GM19240 (cell line): ENCODE measurements around the gene TVP23C.
"Not testable (repeated sequence)": the region's sequence is repeated elsewhere in the genome, so short reads cannot be mapped to it uniquely, and the experiment has no call there.

Experiments used
- DNase-seq: peaks from one replicate; pipeline ENCODE4 v3.0.0; 2011; ENCODE audit warnings: low spot score; ENCODE audit not compliant: insufficient read length

The TVP23C gene

DNA sequence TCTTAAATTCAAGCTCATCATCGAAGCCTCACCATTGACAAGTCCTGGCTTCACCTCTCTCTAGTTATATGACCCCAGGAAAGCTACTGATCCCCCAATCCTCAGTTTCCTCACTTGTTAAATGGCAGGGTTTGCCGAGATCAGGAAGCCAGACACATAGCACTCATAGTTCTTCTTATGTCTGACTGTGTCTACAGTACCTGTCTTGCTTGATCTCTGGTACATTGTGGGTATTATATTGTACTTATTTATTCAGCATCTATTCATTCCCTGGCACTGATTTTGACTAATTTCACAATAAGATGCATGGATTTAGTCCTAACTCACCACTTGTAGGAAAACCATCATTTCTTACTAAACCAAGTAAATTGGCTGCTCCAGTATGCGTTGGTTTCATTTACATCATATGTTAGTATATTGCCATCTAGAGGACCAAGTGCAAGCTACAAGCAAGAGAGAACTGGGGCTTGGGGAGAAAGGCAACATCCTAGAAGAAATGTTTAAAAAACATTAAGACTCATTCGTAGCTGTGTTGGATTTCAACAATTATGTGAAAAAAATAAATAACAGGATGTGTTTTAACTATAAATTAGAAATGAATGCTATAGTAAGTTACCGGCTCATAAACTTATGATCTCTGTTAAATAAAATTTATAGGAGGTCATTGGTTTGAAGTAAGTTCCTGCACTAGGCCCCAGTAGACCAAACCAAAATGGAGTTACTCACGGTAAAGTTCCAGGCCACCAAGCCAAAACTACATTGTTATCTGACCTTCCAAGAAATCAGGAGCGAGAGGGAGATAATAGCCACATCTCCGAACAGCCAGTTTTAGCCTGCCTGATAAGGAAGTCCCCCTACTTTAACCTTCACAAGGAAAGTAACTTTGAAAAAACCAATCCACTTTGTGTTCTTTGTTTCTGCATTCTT, 36.7 kb downstream of the TVP23C start:
- DNase-seq = not testable (repeated sequence)

DNA sequence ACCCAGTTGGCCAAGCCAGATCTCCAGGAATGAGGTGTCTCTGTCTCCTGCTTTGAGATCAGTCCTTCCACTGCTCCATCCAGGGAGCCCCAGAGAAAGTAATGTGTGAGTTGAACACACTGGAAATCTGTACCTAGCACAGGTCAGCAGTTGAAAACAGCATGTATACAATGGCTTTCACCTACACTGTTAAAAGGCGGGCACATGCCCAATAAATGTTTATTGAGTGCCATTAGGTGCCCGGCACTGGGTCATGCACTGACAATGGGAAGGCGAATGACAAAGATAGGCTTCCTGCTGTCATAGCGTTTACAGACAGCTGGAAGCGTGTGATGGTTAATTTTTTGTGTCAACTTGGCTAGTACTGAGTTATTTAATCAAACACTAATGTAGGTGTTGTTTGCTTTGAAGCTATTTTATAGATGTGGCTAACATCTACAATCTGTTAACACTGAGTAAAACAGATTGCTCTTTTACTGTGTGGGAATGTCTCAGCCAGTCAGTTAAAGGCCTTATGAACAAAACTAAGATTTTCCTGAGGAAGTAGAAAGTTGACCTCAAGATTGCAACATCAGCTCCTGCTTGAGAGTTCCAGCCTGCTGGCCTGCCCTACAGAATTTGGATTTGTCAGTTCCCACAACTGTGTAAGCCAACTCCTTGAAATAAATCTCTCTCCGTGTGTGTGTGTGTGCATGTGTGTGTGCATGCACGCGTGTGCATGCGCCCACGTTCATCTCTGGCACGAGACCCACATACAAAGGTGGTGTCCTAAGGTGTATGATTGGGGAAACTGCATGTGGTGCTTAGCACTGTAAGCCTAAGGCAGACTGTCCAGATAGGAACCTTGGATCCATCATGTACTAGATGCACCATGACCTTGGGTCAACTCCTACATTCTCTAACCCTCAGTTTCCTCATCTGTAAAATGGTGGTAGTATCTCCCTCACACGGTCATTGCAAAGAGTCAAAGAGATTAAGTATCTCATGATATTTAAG, 38.0 kb downstream of the TVP23C start:
- not testable (repeated sequence) for DNase-seq

DNA sequence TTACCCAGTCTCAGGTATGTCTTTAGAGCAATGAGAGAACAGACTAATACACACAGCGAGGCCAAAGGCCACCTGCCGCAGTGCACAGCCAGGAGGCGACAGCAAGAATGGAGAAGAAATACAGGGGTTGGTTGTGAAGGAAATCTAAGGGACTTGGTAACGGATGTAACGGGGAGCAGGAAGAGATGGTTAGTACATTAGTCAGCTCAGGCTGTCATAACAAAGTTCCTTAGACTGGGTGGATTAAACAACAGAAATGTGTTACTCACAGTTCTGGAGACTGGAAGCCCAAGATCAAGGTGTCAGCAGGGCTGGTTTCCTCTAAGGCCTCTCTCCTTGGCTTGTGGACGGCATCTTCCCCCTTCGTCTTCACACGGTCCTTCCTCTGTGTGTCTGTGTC, 47.1 kb downstream of the TVP23C start:
- no peak for DNase-seq

DNA sequence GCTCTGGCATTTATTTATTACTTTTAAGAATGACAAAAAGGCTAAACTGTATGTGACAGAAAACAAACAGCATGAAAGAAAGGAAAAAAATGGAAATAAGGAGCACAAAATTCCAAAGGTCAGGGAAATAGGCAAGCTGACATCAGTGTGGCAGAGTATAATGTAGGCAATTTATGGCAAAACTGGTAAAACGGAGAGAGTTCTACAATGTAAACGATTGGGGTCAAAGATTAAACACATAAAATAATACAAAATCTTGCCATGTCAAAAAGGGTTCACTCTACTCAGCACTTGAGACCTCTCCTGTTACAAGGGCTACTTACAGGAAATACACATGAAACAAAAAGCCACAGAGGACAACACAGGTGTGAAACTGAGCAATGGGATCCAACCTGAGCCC, 48.8 kb downstream of the TVP23C start:
- no peak for DNase-seq

DNA sequence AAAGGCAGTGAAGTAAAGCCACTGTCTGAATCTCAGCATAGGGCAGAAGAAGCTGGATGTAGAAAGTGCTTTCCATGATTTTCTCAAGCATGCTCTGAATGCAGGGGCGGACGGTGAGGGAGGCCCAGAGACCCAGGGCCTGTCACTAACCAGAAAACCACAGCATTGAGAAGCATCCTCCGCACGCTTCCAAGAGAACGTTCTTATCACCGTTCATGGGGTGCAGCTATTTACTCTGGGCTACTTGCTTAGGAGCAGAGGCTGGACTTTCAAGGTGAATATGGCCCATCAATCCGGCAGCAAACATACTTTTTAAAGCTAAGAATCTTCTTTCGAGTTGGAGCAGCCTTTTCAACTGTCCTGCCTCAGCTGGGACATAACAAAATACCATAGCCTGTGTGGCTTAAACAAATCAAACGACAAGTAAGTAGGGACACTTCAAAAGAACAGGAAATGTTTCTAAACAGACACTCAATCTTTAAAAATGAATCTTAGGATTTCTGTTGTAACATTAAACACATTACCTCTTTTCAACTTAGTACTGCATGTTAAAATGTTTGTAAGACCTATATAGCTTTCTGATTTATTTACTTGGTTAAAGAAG, 49.3 kb downstream of the TVP23C start:
- no peak for DNase-seq

DNA sequence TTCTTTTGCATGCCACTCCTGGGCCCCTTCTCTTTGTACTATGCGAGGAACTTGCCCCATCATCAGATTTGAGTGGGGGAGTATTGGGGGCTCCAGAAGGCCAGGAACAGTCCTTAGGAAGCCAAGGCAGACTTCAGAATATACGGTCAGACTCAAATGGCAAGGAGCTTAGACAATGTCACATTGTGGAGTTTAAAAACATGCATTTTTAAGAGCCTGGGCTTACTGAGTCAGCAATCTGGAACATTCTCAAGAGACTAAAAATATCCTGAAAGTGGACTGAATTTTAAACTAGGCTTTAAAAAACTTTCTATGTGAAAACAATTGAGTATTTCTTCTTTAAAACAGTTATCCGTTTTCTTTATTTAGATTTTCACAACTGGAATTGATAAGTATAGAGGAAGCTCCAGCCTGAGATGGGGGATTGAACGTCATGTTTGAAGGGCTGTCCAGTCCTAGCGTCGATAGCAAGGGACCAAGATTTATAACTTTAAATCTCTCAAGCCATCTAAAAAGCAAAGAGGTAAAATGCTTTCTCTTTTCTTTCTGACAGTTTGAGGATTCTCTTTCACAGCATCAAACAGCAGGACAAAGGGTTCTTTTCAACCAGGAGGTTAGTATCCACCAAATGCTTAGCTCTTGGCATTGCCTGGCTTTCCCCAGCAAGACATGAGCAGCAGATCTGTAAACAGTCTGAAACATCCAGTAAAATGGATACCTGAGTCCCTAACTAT, 50.1 kb downstream of the TVP23C start:
- no peak for DNase-seq

DNA sequence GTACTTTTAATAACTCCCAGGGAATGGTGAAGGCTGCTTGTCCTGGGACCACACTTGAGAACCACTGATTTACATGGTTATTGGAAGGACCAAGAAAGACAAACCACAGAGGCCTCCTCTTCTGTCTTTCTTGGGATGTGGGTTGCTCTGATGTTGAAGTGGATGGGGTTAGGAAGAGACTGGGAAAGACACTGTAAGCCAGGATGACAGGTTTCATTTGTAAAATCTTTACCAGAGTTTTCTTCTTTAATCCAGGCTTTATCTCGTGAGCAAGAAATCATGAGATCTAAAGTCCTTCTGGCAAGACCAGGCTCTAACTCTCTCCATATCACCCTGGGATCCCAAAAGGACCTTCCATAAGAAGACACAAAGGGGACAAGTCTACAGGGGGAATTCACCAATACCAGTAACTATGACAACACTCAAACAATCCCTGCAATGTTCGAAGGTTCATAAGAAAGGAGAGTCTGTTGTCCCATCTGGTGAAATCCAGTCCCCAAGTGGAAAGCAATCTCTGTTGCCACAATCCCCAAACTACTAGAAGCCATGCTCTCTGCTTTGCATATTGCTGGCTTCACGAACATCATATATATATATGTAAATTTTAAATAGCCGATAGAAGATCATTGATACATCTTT, 51.1 kb downstream of the TVP23C start:
- no peak for DNase-seq

DNA sequence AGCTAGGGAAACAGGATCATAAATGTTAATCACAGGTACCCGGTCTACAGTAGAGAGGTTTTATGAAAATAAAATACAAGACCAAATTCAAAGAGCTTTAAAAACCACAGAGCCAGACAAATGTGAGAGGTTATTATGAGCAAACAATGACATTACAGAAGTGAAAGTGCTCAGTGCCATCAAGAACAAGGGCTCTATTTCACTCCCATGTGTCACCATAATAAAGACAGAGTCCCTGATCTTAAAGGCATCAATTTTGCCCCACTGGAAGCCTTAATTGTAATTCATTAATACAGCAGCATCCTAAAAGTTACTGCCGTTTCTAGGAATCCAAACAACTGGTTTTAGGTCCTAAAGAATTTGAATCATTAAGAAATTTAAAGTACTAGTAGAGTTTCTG, 52.1 kb downstream of the TVP23C start:
- DNase-seq = no peak

DNA sequence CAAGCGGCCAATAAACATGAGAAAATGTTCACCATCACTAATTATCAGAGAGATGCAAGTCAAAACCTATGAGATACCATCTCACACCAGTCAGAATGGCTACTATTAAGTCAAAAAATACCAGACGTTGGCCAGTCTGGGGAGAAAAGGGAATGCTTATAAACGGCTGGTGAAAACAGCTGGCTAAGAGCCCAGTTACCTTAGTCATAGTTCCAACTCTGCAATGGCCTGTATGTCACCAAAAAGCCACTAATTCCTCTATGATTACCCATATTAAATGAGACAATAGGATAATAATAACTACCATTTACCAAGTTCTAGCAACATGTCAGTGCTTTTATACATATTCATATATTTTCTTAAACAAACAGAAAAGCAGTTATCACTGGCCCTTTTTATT, 52.9 kb downstream of the TVP23C start:
- DNase-seq = no peak

DNA sequence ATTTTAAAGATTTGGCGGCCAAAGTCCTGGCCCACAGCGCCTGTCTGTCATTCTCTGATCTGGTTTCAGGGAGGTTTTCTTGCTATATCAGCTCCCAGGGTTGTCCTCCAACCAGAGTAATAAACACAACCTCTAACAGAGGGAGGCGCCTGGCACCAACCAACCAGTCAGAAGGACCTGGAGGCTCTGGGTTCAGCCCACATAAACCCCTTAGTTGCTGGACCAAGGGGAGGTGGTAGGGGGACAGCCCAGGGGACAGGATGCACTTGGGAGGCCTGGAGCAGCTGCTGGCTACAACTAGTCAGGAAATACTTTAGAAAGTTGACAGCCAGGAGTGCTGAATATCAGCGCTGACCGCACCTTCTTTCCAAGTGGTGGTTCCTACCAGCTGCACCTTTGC, 54.2 kb downstream of the TVP23C start:
- DNase-seq = no peak

DNA sequence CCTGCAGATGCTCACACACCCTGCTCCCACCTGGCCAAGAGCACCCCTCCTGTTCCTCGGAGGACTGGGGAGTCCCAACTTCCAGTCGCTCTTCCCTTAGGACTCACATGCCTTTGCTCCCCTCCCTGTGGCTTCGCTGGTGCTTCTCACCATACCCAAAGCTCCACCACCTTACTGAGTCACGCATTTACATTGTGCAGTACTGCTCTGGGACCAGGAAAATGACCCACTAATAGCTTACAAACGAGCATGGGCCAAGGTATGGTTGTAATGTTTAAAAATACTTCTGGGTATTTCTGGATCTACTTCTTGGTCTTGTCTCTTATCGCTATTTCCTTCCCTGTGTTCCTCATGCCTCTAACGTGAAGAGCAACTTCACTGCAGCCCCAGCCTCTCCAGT, 54.8 kb downstream of the TVP23C start:
- no peak for DNase-seq

DNA sequence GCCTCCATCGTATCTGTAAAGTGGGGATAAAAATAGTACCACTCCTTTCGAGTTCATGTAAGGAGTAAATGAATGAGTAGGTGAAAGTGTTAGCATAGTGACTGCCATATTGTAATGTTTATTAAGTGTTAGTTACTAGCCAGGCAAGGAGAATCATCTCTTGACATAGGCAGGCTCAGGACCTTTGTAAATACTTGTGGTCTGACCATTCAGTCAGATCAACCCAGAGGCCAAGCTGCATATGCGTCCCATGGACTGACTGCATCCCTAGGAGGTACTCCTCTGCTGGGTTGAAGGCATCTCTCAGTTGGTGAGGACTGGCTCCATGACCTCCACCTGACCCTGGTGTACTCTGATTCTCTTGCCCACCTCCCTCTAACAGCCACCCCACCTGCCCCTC, 55.4 kb downstream of the TVP23C start:
- DNase-seq = no peak

DNA sequence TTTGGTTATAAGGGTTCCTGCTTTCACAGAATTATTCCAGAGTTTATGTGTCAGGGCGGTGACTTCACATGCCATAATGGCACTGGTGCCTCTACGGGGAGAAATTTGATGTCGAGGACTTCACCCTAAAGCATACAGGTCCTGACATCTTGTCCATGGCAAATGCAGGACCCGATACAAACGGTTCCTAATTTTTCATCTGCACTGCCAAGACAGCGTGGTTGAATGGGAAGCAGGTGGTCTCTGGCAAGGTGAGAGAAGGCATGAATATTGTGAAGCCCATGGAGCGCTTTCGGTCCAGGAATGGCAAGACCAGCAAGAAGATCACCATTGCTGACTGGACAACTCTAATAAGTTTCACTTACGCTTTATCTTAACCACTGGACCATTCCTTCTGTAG, 56.3 kb downstream of the TVP23C start:
- no peak for DNase-seq

DNA sequence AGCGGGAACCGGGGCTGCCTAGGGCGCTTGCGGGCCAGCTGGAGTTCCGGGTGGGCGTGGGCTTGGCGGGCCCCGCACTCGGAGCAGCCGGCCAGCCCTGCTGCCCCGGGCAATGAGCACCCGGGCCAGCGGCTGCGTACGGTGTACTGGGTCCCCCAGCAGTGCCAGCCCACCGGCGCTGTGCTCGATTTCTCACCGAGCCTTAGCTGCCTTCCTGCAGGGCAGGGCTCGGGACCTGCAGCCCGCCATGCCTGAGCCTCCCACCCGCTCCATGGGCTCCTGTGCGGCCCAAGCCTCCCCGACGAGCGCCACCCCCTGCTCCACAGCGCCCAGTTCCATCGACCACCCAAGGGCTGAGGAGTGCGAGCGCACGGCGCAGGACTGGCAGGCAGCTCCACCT, 57.6 kb downstream of the TVP23C start:
- not testable (repeated sequence) for DNase-seq

DNA sequence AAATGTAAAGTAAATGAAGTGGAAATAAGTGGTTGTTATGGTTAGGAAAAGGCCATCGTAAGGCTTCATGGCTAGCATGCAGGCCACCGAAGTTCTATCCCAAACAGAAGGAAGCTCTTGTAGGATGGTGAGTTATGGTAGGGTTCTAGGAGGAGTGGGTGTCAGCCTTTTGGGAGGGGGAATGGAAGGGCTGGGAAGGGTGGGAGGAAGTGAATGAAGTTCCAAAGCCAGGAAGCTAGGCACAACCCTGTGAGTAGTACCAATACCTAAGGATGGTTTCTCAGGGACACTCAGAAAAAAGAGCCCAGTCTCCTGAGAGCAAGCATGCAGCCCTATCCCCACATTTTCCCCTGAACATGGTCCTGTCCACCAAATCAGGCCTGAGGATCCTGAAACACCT, 59.6 kb downstream of the TVP23C start:
- no peak for DNase-seq

DNA sequence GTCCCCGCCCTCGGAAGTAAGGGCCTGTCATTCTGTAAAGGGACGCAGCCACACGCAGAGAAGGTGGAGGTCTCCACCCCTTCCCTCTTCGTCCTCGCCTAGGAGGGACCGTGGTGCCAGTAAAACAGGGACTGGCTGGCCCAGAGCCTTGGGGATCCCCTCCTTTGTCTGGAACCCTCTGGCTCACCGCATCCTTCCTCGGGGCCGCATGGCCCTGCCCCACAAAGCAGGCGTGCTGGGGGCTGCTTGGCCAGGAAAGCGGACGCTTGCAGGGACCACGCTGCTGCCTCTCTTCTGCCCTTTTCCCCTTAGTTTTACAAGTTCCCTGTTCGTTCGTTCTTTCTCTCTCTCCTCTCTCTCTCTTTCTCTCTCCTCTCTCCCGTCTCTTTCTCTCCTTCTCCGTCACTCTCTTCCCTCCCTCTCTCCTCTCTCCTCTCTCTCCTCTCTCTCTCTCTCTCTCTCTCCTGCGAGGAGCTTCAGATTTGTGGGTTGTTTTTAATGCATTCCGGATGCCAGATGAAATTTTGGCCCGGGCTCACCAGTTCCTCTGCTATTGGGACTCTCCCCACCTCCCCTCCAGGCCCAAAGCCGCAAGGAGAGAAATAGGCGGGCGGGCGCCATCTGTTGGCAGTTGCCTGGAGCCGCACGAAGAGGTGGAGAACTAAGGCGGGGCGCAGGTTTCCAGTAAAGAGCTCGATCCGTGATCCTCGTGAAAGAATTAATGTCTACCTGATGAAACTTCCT, 60.7 kb downstream of the TVP23C start:
- DNase-seq = peak; percentile 53

DNA sequence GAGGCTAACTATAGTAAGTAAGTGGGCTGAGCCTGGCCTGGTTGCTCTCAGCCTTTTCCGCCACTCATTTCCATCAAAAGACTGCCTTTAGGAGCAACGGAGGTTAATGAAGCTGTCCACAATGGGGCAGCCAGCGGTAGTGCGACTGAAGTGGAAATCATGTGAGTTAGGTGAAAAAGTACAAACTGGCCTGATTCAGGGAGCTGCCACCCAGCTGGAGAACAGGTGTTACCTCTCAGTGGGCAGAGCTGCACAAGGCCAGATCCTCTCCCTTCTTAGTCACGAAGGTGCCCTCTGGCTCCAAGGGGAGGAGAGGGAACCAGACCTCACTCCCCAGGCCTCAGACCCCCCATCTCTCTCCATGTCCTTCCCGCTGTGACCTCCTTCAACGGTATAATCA, 61.5 kb downstream of the TVP23C start:
- DNase-seq = no peak

DNA sequence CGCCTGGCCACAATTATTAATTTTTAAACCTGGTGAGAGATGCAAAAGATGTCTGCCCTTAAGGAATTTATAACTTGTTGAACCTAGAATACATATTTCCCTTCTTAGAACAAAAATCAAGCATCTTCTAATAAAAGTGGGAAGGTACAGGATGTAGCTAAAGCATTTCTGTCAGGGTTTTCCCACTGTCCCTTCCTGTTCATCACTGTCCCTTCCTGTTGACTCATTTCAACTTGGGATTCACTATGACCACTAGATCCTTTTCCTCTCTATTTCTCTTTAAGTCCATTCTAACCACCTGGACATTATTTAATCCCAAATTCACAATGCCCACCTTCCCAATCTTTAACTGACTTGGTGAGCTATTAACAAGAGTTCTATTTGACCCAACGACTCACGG, 62.0 kb downstream of the TVP23C start:
- no peak for DNase-seq

DNA sequence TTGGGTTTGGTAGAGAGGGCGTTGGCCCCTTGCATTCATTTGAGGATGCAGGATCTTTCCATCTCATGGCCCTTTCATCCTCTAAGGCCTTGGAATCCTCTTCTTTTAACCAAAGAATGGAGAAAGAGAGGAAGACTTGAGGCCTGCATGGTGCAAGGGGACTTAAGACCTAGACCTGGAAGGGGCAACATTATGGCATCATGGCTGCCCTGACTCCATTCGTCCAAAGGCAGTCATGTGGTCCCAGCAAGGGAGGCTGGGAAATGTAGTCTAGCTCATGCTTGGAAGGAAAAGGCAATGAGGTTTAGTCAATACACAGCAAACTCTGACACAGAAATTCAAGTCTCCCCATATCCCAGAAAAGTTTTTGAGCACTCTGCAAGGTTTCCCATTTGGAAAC, 65.2 kb downstream of the TVP23C start:
- no peak for DNase-seq
